GM19035 (cell line): ENCODE results near the gene CTU2.

Experiments
- ATAC-seq: cut with Tn5 transposase; IDR thresholded peaks from one replicate; pipeline ENCODE4 v1.9.1; 2021; ENCODE audit not compliant: unreplicated experiment

Gene CTU2

DNA sequence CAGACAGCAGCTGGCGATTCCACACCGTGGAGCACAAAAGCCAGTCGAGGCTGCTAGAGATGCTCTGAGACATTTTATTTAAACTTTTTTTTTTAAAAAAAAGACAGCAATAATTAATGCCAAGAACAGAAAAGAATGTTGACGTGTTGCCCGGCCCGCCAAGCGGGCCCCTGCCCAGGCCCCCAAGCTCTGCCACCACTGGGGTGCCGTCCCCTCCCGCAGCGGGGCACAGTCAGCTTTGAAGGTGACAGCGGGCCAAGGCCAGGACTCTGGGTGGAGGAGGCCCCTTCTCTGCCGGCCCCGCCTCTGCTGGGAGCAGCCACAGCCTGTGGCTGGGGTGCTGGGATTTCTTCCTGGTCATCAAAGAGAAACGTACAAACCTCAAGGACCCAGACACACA, 9.9 kb upstream of the CTU2 start:
- no peak for ATAC-seq

DNA sequence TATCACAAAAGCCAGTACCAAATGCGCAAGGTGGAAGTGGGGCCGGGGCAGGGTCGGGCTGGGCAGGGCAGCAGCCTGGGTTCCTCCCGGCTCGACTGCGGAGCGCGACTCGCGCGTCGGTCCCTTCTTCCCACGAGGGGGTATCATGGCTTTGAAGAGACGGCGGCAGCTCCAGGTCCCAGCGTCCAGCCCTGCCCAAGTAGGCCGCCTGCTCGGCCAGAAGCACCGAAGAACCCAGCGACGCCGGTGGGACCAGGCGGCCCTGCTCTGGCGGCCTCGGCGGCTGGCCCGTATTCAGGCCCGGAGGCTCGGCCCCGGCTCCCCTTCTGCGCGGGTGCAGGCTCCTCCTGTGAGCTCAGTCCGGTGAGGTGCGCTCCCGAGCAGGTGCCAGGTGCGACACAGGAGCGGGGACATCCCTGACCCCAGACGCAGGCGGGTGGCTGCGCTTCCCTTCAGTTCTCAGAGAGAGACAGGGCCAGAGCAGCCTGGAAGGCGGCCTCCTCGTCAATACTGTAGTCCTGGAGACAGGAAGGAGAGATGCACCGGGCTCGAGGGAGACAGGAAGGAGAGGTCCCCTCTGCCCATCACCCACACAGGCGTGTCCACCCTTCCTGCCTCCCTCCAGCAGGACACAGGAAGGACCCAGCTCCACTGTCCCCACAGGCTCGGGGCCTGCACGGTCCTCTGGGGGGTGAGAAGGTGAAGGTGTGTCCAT, 9.0 kb upstream of the CTU2 start:
- no peak for ATAC-seq

DNA sequence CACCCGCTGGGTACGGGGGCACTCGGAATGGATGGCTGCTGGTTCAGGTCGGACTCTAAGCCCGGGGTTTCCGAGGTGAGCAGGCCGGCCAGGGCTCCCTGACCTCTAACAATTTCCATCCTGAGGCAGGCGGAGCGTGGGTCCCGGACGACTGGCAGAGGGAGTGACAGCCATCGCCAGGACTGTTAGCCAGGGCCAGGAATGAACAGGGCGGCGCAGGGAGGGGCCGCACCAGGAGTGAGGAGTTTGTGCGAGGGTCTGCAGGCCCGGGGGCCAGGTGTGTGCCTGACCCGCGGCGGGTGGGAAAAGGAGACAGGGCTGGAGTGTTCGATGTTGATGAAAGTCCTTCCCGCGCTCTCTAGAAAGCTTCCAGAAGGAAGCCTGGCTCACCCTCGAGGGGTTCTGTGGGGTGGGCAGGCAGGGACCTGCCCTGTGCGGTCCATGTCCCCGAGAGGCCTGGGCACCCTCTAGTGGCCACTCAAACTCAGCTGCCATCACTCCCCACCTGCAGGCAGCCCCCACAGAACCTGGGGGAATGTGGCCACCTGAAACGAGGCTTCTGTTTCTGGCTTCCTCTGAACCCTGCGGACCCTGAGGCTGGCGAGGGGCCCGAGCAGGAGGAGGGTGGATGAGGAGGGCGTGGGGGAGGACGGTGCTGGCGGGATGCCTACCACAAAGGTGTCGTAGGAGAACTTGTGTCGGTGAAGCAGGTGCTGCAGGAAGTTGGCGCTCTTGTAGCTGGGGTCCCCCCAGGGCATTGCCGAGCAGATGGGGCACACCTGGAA, 8.3 kb upstream of the CTU2 start:
- ATAC-seq = no peak

DNA sequence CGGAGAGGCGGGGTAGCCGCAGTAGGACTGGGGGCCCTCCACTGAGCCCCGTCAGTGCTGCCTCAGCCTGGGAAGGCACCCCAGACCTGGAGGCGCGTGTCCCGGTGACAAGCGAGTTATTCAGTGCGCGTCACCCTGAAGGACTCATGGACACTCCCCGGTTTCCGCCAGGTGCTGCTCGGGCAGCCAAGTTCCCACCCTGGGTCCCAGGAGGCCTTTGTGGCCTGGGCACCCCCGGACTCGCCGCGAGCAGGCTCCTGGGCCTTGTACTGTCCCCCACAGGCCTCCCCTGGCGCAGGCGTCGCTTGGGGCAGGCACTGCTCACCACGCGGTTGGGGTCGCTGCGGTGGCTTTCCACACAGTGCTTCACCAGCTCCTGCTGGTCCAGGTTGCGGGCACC, 7.7 kb upstream of the CTU2 start:
- ATAC-seq = no peak

DNA sequence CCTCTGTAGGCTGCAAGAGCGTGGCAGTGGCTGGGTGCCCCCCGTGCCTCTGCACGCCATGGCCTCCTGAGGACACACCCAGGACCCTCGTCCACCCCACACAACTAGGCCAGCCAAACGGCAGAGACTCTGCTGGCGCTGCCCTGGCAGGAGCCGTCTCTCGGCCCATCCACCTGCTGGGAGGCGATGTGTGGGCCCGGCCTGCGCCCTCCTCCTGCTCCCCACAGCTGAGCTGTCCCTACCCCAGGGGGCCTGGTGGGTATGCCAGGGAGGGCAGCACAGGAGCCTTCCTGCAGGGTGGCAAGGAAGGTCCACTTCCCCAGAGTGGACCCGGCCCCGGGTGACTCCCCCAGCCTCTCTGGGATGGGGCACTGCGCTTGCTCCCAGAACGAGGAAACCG, 7.1 kb upstream of the CTU2 start:
- no peak for ATAC-seq

DNA sequence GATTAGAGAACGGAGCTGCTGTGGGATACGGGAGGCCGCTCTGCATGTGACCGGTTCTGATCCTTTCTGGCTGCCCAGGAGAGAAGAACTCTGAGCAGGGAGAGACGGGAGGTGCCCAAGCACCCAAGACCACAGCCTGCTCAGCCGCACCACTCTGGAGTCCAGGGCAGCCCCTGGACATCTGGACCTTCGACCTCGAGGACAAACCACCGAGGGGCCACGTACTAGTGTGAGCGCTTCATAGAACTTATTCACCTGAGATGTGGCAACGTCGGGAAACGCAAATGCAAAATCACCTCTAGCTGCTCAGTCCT, 6.0 kb upstream of the CTU2 start:
- ATAC-seq = no peak

DNA sequence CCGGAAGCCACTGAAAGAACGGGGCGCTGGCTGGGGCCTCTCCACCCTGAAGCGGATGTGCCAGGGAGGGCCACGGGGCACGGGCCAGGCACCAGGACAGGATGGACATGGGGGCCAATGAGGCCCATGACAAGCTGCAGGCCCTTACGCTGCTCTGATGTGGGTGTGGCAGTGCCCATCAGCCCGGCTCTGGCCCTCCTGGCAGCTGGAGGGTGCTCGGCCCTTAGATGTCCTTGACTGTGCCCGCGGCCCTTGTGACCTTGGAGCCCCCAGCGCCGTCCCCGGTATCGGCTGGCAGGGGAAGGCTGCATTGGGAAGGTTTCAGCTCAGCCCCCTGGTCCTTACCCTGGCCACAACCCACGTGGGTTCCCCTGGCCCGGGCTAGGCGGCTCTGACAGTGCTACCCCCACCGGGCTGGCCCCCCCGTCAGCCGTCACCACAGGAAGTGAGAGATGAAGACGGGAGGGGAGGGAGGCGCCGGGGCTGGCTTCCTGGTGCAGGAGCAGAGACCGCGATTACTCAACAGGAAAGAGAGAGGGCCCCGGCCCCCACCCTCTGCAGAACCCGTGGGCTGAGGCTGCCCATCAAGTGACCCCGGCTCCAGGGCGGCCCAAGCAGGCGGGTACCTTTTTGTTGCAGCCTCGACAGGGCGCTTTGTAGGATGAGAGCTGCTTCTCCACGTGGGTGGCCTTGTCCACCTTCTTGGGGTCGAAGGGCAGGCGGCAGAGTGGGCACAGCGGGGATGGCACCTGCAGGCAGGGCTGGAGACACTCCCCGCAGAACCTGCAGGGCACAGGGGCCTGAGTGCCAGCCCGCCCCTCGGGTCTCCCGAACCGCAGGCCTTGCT, 5.4 kb upstream of the CTU2 start:
- ATAC-seq = peak; percentile 76

DNA sequence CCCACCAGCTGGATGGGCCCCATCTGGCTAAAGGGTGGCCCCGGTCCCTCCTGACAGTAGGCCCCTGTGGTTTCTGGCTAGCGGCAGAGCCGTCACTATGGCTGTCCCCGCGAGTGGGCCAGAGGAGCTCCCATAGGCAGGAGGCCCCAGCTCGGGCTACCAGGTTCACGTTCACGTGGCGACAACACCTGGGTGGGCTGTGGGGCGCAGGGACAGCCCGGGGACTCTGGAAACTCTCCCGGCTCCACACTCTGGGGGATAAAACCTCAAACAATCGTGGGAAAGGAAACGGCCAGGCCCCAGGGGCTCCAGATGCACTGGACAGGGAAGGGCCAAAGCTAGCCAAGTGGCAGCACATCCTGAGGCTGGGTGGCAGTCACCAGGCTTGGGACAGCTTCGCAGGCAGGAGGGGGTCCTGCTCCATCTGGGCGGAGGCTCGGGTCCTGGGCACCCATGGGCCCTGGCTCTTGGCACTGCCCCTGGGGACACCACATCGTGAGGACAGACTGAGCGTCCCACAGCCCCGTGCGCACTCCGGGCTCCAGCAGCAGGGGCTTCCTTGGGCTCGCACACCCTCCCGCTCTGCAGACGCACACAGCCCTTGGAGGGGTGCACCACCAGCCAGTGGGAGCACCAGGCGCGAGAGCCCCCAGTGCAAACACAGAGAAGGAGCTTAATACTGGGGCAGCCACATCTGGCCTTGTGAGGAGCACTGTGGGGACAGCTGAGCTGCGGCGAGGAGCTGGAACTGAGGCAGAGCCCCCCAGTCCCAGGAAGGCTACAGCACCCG, 4.5 kb upstream of the CTU2 start:
- no peak for ATAC-seq

DNA sequence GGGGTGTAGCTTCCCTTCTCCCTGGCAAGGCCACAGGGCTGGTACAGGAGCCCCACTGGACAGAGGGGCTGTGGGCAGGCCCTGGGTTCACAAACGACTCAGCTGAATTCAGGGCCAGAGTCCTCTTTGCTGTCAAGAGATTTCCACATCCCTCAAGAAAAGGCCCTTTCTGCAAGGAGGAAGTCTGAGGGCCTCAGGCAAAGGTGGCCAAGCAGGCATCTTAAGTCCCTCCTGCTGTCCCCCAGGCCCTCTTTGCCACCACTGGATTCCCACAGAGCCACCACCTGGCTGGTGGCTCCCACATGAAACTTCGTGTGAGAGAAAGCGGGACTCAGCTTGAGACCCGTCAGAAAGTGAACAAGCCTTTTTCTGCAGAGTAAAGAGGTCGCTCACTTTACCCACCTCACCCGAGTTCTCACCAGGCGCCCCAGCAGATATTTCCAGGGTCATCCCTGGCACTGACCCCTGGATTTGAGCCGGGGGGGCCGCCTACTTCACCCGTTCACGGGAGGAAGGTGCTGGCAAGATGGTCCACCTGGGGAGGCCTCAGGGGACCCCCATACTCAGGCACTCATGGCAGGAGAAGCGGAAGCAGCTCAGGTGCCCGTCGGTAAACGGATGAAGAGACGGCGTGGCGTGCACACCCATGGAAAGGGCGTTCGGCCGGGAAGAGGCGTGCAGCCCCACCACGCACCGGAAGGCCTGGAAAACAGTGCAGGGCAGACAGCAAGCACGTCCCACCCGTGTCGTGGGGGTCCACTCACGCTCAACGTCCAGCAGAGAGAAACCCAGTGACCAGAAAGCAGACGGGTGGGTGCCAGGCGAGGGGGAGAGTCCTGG, 3.7 kb upstream of the CTU2 start:
- no peak for ATAC-seq

DNA sequence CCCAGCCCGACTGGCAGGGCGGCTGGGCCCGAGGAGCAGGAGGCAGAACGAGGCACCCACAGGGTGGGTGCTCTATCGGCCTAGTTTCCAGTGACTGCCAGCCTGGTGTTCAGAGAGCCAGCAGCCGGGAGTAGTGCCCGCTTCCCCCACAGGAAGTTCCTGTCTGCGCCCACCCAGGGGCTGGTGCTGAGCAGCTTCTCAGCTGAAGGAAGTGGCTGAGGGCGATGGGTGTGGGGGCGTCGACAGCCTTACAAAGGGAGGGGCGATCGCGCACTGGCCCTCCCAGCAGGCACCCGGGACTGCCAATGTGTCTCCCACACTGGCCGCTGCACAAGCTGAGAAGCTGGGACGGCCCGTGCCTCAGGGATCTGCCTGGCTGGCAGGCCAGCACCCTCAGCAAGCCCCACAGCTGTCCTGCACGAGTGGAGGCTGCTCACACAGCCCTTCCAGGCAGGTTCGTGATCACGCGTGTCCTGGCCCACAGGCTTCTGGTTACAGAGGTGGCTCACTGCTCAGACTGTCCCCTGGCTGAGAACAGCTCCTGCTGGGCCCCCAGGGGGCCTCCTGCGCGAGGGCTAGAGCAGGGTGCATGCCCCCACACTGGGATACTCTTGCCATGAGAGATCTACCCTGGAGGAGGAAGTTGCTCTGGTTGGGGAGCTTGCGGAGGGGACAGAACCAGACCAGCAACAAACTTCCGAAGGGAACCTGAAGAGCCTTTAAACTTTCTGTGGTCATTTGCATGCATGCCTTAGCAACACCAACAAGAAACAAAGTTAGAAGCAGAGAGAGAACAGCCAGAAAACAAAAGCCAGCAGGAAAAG, 2.6 kb upstream of the CTU2 start:
- no peak for ATAC-seq

DNA sequence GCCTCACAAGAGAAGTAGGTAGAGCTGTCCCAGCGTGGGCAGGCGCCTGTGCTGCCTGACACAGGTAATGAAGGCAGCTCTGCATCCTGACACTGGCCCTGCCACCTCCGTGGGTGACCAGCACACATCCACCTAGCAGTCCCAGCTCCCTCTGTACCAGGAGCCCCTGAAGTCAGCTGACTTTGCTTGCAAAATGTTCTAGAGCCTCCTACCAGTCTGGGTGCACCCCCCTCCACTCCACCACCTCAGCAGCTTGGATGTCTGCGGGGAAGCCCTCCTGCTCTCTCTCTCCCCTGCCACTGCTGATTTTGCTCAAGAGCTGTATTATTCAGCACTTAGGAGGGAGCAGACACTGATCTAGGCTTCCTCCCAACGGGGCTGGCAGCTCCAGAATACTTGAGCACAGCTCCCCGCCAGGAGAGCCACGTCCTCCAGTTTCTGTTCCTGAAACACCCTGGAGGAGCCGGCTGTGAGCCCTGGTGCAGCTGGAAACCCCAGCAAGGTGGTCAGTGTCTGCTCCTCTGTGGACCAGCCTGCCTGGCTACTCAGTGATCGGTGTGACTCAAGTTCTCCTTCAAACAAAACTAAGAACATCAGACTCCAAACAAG, 1.1 kb upstream of the CTU2 start:
- ATAC-seq = no peak

DNA sequence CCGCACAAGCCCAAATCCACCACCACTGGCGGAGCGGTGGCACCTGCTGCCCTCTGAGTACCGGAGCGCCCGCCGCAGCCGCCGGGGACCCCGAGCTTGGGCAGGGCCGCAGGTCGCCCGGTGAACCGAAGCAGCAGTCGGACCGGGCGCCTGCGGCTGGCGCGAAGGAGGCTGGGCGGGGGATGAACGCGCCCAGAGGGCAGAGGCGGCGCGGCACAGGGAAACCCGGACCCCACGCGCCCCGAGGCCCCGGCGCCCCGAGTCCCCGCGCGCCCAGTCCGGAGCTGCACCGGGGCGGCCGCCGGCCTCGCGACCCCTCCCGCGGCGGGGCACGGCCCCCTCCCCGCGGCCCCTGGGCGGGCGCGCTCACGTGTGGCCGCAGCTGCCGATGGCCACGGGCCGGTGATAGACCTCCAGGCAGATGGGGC, 488 bp upstream of the CTU2 start:
- ATAC-seq = peak; percentile 23

DNA sequence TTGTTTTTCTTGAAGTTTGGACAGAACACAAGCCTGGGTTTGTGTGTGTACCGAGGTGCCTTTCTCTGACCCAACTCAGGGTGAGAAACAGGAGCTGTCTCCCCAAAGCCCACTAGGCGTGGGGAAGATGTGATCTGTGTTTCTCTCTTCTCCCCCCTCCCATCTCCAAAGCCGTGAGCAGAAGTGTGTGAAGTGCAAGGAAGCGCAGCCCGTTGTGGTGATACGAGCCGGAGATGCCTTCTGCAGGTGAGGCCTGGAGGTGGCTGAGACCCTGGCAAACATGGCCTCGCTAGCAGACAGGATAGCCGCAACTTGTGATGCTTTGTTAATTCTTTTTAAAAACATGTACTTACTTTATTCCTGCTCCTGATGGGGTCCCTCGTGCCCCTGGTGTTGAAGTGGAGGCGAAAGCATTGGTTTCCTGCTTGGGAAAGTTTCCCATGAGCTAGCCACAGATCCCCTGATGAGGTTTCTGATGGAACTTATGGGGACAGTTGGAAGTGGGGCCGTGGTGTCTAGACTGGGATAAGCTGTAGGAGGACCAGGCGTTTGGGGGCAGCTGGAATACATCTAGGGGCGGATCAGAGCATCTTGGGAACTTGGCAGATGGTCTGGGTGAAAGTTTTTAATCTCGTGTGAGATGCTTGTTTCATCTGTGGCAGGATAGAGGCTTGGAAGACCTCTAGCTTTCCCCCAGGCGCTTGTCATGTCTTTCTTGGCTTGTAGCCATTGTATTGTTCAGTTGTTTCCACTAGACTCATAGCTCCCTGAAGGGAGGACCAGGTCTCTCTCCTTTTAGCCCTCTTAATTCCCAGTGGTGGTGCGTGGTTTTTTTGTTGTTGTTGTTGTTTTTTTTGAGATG, 893 bp downstream of the CTU2 start:
- ATAC-seq = no peak

DNA sequence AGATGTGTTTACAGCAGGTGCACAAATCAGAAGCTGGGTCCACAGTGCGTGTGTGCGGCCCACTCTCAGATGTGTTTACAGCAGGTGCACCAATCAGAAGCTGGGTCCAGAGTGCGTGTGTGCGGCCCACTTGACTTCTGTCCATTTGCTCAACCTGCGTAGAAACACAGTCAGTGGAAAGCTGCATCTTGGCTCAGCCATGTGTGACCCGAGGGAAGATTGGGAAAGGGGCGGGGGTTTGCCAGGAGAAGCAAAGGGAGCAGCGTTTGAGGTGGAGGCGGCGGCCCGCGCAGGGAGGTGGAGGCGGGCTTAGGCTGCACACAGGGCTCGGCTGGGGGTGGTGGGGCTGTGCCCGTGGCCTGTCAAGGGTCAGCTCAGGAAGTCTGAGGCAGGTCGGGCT, 4.3 kb downstream of the CTU2 start:
- no peak for ATAC-seq

DNA sequence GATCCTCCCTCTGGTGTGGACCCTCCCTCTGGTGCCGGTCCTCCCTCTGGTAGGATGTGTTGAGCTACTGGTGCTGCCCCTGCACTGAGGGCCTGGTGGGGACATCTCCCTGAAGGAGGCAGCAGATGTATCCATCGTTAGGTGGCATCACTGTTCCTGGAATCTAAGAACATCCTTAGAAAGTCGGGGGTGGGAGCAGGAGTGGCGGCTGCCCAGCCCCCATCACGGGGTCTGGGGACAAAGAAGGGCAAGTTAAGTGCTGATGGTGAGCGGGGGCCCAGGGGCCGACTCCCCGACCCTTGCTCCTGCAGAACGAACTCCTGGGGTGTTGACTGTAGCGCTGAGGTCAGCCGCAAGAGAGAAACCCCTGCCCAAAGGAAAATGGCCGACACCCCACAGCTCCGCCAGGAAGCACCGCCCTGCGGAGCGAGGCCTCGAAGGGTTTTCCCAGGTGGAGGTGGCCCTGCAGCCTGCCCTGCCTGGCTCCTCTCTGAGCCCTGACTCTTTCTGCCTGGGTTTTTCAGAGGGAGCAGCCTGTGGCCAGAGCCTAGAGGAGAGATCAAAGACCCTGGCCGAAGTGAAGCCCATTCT, 5.5 kb downstream of the CTU2 start:
- ATAC-seq = no peak

DNA sequence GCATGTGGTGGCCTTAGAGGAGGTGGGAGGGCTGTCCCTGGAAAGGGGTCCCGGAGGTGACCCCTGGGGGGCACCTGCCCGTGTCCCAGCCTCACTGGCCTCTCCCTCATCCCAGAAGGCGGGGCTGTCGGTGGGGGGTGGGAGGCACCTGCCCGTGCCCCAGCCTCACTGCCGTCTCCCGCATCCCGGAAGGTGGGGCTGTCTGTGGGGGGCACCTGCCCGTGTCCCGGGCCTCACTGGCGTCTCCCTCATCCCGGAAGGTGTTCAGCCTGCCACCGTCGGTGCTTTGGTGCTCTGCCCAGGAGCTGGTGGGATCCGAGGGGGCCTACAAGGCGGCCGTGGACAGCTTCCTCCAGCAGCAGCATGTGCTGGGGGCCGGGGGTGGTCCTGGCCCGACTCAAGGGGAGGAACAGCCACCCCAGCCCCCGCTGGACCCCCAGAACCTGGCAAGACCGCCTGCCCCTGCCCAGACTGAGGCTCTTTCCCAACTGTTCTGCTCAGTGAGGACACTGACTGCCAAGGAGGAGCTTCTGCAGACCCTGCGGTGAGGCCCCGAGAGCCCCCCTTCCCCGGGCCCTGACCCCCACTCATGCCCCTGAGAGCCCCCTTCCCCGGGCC, 6.2 kb downstream of the CTU2 start:
- ATAC-seq = no peak

DNA sequence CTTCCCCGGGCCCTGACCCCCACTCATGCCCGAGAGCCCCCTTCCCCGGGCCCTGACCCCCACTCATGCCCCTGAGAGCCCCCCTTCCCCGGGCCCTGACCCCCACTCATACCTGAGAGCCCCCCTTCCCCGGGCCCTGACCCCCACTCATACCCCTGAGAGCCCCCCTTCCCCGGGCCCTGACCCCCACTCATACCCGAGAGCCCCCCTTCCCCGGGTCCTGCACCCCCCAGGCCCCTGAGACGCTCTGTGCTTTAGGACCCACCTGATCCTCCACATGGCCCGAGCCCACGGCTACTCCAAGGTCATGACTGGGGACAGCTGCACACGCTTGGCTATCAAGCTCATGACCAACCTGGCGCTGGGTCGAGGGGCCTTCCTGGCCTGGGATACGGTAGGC, 6.8 kb downstream of the CTU2 start:
- ATAC-seq = no peak
